Stimulated activated CD4-positive, alpha-beta T cell treated with anti-CD3 and anti-CD28 coated beads, Interleukin-15, amount 100 ng/mL, for 24 hours (primary cell): ENCODE results near the gene ARFGAP3.

ENCODE experiments used
- DNase-seq: peaks from one replicate; pipeline ENCODE4 v3.0.0-alpha.2; 2020

The ARFGAP3 gene

GRCh38 chr22:42883121-42883520 is 26.0 kb upstream of the ARFGAP3 start:
- DNase-seq: no peak

GRCh38 chr22:42881982-42882656 is 25.0 kb upstream of the ARFGAP3 start:
- no peak for DNase-seq

- DNase-seq: no peak
Measured at GRCh38 chr22:42881298-42881697, 24.2 kb upstream of the ARFGAP3 start.

- no peak for DNase-seq
Measured at GRCh38 chr22:42880815-42881214, 23.7 kb upstream of the ARFGAP3 start.

- DNase-seq: no peak
Measured at GRCh38 chr22:42879371-42880021, 22.4 kb upstream of the ARFGAP3 start.

GRCh38 chr22:42878561-42879305 is 21.7 kb upstream of the ARFGAP3 start:
- DNase-seq: no peak

- DNase-seq: no peak
Measured at GRCh38 chr22:42877597-42878340, 20.7 kb upstream of the ARFGAP3 start.

- no peak for DNase-seq
Measured at GRCh38 chr22:42877158-42877557, 20.1 kb upstream of the ARFGAP3 start.

- no peak for DNase-seq
Measured at GRCh38 chr22:42876041-42876440, 19.0 kb upstream of the ARFGAP3 start.

- no peak for DNase-seq
Measured at GRCh38 chr22:42874010-42874409, 16.9 kb upstream of the ARFGAP3 start.

- DNase-seq: no peak
Measured at GRCh38 chr22:42873356-42873755, 16.3 kb upstream of the ARFGAP3 start.

- DNase-seq: no peak
Measured at GRCh38 chr22:42872821-42873220, 15.7 kb upstream of the ARFGAP3 start.

- DNase-seq: no peak
Measured at GRCh38 chr22:42871146-42872050, 14.3 kb upstream of the ARFGAP3 start.

GRCh38 chr22:42869888-42870480 is 12.9 kb upstream of the ARFGAP3 start:
- DNase-seq: no peak

GRCh38 chr22:42869463-42869862 is 12.4 kb upstream of the ARFGAP3 start:
- no peak for DNase-seq

- DNase-seq: no peak
Measured at GRCh38 chr22:42868751-42869251, 11.7 kb upstream of the ARFGAP3 start.

- DNase-seq: no peak
Measured at GRCh38 chr22:42866100-42866499, 9.0 kb upstream of the ARFGAP3 start.

GRCh38 chr22:42865536-42865935 is 8.5 kb upstream of the ARFGAP3 start:
- no peak for DNase-seq

GRCh38 chr22:42863349-42863961 is 6.4 kb upstream of the ARFGAP3 start:
- peak; percentile 55 for DNase-seq

GRCh38 chr22:42862045-42862734 is 5.1 kb upstream of the ARFGAP3 start:
- no peak for DNase-seq
